ENCODE measurements around the gene ALK. TPM values are rescaled to one million over a fixed set of nuclear protein-coding genes. Genes with fewer than 3 reads are reported as not detected.

The ALK gene
- total RNA-seq, 1 experiment from 2014 or later: 0.06 TPM

DNA sequence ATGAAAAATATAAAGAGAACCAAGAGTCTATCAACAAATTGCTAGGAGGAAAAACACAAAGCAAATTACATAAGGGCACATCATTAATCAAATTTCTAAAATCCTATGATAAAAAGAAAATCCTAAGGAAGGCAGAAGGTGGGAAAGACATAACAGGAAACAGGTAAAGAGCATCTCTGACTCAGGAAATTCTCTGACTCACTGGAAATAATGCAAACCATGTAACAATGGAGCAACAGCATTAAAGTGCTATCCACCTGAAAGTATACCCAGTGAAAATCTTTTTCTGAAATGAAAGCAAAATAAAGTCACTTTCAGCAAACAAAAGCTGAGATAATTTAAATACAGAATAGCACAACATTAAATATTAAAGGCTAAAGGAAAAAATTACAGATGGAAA lies 10.9 kb downstream of the ALK start:
- DNase-seq (ENCODE audit: low read depth): no peak

- no peak for DNase-seq (ENCODE audit: low read depth)
Measured at GRCh38 chr2:29902356-29902755, 19.0 kb downstream of the ALK start.

DNA sequence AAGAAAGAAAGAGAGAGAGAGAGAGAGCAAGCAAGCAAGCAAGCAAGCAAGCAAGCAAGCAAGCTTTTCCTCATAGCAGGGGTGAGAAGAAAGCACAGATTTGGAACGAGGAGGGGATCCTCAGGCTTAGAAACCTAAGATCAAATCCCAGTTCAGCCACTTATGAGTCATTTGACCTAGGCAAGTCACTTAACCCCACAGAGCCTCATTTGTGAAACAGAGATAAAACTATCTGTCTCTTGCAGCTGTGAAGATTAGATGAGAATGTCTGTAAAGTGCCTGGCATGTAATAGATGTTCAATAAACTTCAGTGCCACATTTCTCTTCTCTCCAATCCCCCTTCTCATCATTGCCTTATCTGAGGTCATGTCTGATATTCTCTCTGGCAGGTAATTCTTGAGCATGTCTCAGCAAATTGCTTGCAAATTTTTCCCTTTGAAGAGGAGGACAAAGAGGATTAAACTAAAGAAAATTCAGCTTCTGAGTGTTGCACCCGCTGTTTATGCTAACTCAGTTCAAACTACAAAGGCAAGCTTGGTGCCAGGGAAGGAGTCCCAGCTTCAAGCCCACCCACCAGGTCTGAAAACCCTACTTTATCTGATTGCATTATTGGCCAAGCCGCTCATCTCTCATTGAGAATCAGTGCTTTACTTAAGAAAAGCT lies 20.3 kb downstream of the ALK start:
- DNase-seq (ENCODE audit: low read depth): no peak

GRCh38 chr2:29898999-29899398 lies 22.4 kb downstream of the ALK start:
- no peak for DNase-seq (ENCODE audit: low read depth)

GRCh38 chr2:29894822-29895614 lies 26.4 kb downstream of the ALK start:
- DNase-seq (ENCODE audit: low read depth): no peak

DNA sequence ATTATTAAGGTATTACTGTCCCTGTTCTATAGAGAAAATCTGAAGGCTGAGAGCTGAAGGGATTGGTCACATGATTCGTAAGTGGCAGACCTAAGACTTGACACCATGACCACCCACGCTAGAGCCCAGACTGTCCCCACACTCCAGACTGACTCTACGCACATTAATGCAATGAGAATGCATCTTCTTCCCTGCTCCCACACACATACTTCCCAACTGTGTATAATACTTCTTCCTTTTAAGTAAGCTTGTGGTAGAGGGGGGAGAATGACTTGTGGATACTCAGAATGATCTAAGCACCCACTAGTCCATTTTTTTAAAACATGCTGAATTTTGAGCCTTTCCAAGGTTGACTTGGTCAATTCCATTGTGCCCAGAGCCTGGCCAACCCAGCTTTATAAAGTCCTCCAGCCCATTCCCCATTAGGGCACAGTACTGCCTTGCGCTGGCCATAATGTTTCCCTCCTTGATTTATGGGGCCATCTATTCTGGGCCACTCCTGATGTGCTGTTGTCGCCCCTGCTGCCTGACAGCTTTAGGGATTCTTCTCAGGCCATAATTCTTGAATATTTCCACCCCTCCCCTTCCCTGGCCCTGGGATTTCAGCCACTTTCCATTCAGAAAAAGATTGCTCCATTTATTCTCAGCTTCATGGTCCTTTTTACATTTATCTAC lies 28.7 kb downstream of the ALK start:
- DNase-seq (ENCODE audit: low read depth): no peak

DNA sequence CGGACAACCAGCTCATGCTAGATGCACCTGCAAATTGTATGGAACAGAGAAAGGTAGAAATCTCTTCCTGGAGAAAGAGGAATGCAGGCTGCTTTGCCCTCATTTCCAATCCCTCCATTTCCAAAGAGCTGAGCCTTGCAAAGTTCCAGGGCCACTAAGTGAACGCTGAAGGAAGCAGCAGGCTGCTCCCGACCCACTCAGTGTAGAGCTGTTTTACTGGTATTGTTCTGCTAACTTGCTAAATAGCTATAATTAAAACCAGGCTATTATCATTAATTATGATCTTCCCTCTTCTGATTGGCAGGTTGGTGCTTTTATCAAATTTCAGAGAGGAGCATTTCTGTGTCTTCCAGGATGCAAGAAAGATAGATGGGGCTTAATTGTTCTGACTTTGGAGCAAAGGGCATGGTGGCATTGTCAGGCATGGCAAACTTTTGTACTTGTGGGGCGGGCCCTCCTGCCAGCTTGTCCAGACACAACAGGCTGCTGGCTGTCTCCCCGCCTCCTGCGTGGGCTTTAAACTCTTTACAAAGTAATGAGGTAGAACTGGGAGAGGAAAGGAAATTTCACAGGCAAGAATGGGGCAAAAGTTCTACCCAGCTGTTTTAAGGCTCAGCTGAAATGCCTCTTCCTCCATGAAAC lies 40.2 kb downstream of the ALK start:
- no peak for DNase-seq (ENCODE audit: low read depth)

GRCh38 chr2:29880084-29880483 lies 41.3 kb downstream of the ALK start:
- DNase-seq (ENCODE audit: low read depth): no peak

- peak; percentile 38 for DNase-seq (ENCODE audit: low read depth)
Measured at GRCh38 chr2:29879456-29879855, 41.9 kb downstream of the ALK start.

GRCh38 chr2:29878898-29879297 lies 42.5 kb downstream of the ALK start:
- peak; percentile 87 for DNase-seq (ENCODE audit: low read depth)

DNA sequence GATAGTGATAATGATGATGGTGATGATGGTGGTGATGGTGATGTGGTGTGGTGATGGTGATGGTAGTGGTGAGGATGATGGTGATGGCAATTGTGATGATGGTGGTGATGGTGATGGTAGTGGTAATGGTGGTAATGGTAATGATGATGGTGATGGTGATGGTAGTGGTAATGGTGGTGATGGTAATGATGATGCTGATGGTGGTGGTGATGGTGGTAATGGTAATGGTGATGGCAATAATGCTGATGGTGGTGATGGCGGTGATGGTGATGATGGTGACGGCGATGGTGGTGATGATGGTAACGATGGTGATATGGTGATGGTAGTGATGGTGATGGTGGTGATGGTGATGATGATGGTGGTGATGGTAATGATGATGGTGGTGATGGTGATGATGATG lies 45.0 kb downstream of the ALK start:
- DNase-seq (ENCODE audit: low read depth): no peak

DNA sequence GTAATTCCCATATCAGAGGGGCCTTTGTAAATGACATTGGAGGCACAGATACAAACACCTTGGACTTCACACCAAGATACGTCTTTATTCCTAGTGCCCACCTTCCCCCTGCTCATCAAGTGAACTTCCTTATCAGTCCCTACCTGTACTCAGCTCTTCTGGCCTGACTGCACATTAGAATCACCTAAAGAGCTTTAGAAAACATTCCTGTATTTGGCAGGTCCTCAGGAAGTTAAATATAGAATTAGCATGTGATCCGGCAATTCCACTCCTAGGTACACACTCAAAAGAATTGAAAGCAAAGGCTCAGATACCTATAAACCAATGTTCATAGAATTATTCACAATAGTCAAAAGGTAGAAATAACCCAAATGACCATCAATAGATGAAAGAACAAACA lies 46.6 kb downstream of the ALK start:
- no peak for DNase-seq (ENCODE audit: low read depth)

- DNase-seq (ENCODE audit: low read depth): no peak
Measured at GRCh38 chr2:29872870-29873269, 48.5 kb downstream of the ALK start.

DNA sequence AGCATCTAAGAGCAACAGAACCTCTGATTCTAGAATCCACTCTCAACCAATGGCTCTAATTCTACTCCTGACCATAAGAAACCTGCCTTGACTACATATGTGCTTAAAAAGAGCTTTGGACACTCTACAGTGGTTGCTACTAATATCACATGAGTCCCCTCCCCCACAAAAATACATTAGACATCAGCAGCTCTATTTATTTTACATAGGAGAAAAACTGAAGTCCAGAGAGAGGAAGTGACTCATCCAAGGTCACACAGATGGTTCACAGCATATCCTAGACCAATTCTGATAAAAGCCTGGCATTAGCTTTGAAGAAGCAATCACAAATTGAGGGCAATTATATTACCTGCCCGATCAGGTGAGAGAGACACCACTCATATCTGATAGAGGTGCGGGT lies 49.8 kb downstream of the ALK start:
- no peak for DNase-seq (ENCODE audit: low read depth)

DNA sequence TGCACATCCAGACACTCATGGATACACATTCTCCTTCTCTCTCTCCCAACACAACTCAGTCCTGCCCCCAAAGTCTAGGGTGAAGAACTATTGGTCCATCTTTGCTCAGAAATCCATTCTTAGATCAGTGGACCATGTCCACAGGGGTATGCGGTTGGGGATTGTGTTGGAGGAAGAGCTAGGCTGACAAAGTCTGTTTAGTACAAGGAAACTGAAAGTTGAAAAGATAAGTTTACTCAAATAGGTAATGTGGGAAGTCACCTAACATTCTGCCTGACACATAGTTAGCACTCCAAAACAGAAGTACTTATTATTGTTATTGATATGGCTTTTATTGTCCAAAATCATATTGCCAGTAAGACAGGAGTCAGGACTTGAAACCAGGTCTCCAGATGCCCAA lies 55.9 kb downstream of the ALK start:
- no peak for DNase-seq (ENCODE audit: low read depth)

GRCh38 chr2:29864988-29865387 lies 56.4 kb downstream of the ALK start:
- no peak for DNase-seq (ENCODE audit: low read depth)

GRCh38 chr2:29855924-29856639 lies 65.3 kb downstream of the ALK start:
- DNase-seq (ENCODE audit: low read depth): no peak

DNA sequence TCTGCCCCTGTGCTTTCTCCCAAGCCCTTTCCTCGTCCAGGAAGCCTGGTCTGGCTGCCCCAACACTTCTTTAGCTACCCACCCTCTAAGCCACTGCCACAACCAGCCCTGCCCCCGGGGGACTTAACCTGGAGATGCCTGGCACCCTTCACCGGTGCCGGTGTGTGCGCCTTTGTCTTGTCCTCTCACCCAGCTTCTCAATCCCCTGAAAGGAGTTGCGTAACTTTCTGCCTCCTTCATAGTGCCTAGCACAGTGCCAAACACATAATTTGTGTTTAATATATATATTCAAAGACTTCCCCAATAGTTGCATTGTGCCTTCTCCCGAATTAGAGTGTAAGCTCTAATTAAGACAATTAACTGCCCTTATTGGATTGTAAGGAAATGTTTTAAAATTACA lies 70.6 kb downstream of the ALK start:
- DNase-seq (ENCODE audit: low read depth): no peak

DNA sequence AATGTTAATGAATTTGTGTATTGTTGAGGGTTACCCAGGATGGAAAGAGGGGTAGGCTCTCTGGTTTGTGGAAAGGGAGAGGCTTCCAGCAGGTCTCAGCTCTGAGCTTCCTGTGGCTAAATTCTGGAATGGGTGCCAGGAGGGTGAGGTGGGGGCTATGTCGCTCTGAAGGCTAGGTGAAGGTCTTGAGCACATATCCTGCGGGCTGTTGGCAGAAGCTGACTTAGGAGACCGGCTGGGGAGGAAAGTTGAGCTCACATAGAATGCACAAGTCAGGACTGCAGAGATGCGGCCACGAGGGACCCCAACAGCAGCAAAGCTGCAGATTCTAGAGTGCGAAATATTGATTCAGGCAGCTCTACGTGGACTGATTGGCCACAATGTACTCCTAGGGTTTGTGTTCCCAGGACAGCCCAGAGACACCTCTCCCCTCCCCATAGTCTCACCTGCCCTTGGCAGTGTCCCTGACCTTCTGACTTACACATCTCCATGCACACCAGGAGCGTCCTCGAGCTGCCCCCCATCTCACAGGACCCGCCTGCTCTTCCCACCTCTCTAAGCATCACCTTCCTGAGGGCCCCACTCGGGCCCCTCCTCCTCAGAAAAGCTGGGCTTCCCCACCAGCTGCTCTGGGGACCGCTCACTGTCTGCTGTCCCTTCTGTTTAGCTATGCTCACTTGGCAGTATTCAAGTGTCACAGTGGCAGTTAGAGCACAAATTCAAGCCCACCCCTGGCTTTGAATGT lies 72.6 kb downstream of the ALK start:
- no peak for DNase-seq (ENCODE audit: low read depth)

GRCh38 chr2:29847886-29848285 lies 73.5 kb downstream of the ALK start:
- DNase-seq (ENCODE audit: low read depth): no peak

All from HT1080 (cell line).